Measurements from ENCODE around the gene PAX8.
"Not testable (repeated sequence)": the region's sequence is repeated elsewhere in the genome, so short reads cannot be mapped to it uniquely, and the experiment has no call there.

Gene PAX8

GRCh38 chr2:113291191-113291590, 12.5 kb upstream of the PAX8 start:
- no peak for DNase-seq (ENCODE audit: low read depth, low spot score)

- DNase-seq (ENCODE audit: low read depth, low spot score) = not testable (repeated sequence)
These were observed 10.0 kb upstream of the PAX8 start for GRCh38 chr2:113288674-113289149.

GRCh38 chr2:113288117-113288673, 9.5 kb upstream of the PAX8 start:
- DNase-seq (ENCODE audit: low read depth, low spot score) = not testable (repeated sequence)

GRCh38 chr2:113285816-113286215, 7.1 kb upstream of the PAX8 start:
- DNase-seq (ENCODE audit: low read depth, low spot score) = no peak

GRCh38 chr2:113284999-113285398, 6.3 kb upstream of the PAX8 start:
- DNase-seq (ENCODE audit: low read depth, low spot score) = not testable (repeated sequence)

GRCh38 chr2:113284476-113284875, 5.8 kb upstream of the PAX8 start:
- DNase-seq (ENCODE audit: low read depth, low spot score) = no peak

GRCh38 chr2:113283704-113284284, 5.1 kb upstream of the PAX8 start:
- DNase-seq (ENCODE audit: low read depth, low spot score) = no peak

GRCh38 chr2:113282747-113283533, 4.2 kb upstream of the PAX8 start:
- no peak for DNase-seq (ENCODE audit: low read depth, low spot score)

GRCh38 chr2:113281910-113282746, 3.4 kb upstream of the PAX8 start:
- DNase-seq (ENCODE audit: low read depth, low spot score) = no peak

GRCh38 chr2:113278073-113278741, 514 bp downstream of the PAX8 start:
- DNase-seq (ENCODE audit: low read depth, low spot score) = no peak

GRCh38 chr2:113277474-113278072, 1.1 kb downstream of the PAX8 start:
- DNase-seq (ENCODE audit: low read depth, low spot score) = no peak

- no peak for DNase-seq (ENCODE audit: low read depth, low spot score)
These were observed 1.8 kb downstream of the PAX8 start for GRCh38 chr2:113276761-113277425.

- DNase-seq (ENCODE audit: low read depth, low spot score) = no peak
These were observed 2.4 kb downstream of the PAX8 start for GRCh38 chr2:113276216-113276760.

GRCh38 chr2:113275556-113276215, 3.0 kb downstream of the PAX8 start:
- DNase-seq (ENCODE audit: low read depth, low spot score) = no peak

GRCh38 chr2:113274432-113274831, 4.3 kb downstream of the PAX8 start:
- no peak for DNase-seq (ENCODE audit: low read depth, low spot score)

GRCh38 chr2:113273981-113274380, 4.7 kb downstream of the PAX8 start:
- no peak for DNase-seq (ENCODE audit: low read depth, low spot score)

- DNase-seq (ENCODE audit: low read depth, low spot score) = no peak
These were observed 5.6 kb downstream of the PAX8 start for GRCh38 chr2:113273027-113273551.

- no peak for DNase-seq (ENCODE audit: low read depth, low spot score)
These were observed 6.2 kb downstream of the PAX8 start for GRCh38 chr2:113272477-113272876.

- DNase-seq (ENCODE audit: low read depth, low spot score) = no peak
These were observed 9.9 kb downstream of the PAX8 start for GRCh38 chr2:113268621-113269360.

All from iPS DF 19.7 (cell line).